Gastrocnemius medialis (tissue), 4 donors: Measurements from ENCODE around the gene TLR7. TPM values are rescaled to one million over a fixed set of nuclear protein-coding genes. Genes with fewer than 3 reads are reported as not detected.

Experiments used
- ATAC-seq, 2 donors: fragments of 150-250 bp; one replicate each; pipeline ENCODE4 v1.9.1; 2016
- DNase-seq, 2 donors: peaks; one replicate each; pipeline ENCODE4 v3.0.0-alpha.2; 2019
- H3K27ac ChIP-seq, 4 donors: fragments of 200-600 bp; sonication (generic); 1 replicate in 1 of 4; 2 replicates in 3 of 4; pipeline ENCODE4 v1.5.1; 2016 to 2018; ENCODE audit warnings: mild to moderate bottlenecking in 2 of 4, moderate library complexity in 1 of 4
- H3K27me3 ChIP-seq, 3 donors: fragments of 200-600 bp; sonication (generic) in 2 of 3; 1 replicate in 1 of 3; 2 replicates in 2 of 3; pipeline versions ENCODE4 v1.5.1 to v1.6.0; 2016 to 2019; ENCODE audit warnings: mild to moderate bottlenecking in 1 of 3, moderate library complexity in 1 of 3
- H3K36me3 ChIP-seq, 2 donors: fragments of 200-600 bp; sonication (generic) in 1 of 2; one replicate each; pipeline ENCODE4 v1.5.1; 2017 to 2018
- H3K4me1 ChIP-seq, 2 donors: fragments of 200-600 bp; sonication (generic) in 1 of 2; one replicate each; pipeline ENCODE4 v1.5.1; 2016 to 2017; ENCODE audit warnings: mild to moderate bottlenecking in 2 of 2
- H3K4me3 ChIP-seq, 4 donors: fragments of 200-600 bp; sonication (generic) in 3 of 4; 1 replicate in 1 of 4; 2 replicates in 3 of 4; pipeline ENCODE4 v1.5.1; 2016 to 2019; ENCODE audit warnings: mild to moderate bottlenecking in 2 of 4
- H3K9me3 ChIP-seq, 3 donors: fragments of 200-600 bp; sonication (generic) in 2 of 3; 1 replicate in 1 of 3; 2 replicates in 2 of 3; pipeline ENCODE4 v1.5.1; 2016 to 2019
- CTCF ChIP-seq, 5 experiments: fragments of 450-650 bp in 3 of 5; fragments of 200-600 bp in 2 of 5; sonication (generic) in 2 of 5; IDR thresholded peaks in 4 of 5; conservative IDR thresholded peaks in 1 of 5; 1 replicate in 4 of 5; 2 replicates in 1 of 5; pipeline ENCODE4 v1.5.1; 2016 to 2019; ENCODE audit warnings: antibody characterized with exemption in 5 of 5, mild to moderate bottlenecking in 3 of 5, moderate library complexity in 3 of 5
- POLR2A ChIP-seq, 2 donors: fragments of 450-650 bp; IDR thresholded peaks; one replicate each; pipeline ENCODE4 v1.6.1; 2017; ENCODE audit warnings: antibody characterized with exemption in 2 of 2, mild to moderate bottlenecking in 2 of 2, moderate library complexity in 2 of 2
- in situ Hi-C, 4 donors: fragments of 200-750 bp; cut with MboI; loops; one replicate each; pipeline versions ENCODE4 v1.15.0 to v1.8.0; 2017; ENCODE audit warnings: low sequenced_read_pairs in 4 of 4
- intact Hi-C: fragments of 100-400 bp; cut with DNase I; formaldehyde crosslinking; loops from one replicate; pipeline ENCODE4 v1.15.1; 2023; ENCODE audit warnings: low total_unique reads
- total RNA-seq, 4 donors: library from RNA; depleted of rRNA; stranded (reverse); fragments of >200 nt; gene quantifications; one replicate each; pipeline versions ENCODE4 v1.1.0 to v1.2.3, GENCODE V29; 2016

Gene TLR7
- total RNA-seq, 4 donors from 2014 or later, result 0.05 to 0.23 (median 0.16) TPM

- Histone ChIP-seq H3K36me3 (no peaks in the 10 kb centered on the region), H3K4me1 (no peaks in the 10 kb centered on the region), H3K9me3 (no peaks in the 10 kb centered on the region), H3K27ac (no peak overlapping the region), H3K4me3 (no peak overlapping the region), H3K27me3 (no peaks in the 10 kb centered on the region)
- ATAC-seq, result no peak
- in situ Hi-C loops, result no loop called here
- no peak for DNase-seq
- TF ChIP-seq POLR2A (IDR thresholded peaks at IDR 0.05) (no peak), CTCF (IDR thresholded peaks at IDR 0.05 in 4 of 5, conservative IDR thresholded peaks at IDR 0.05 in 1 of 5) (no peak)
- intact Hi-C loops, result no loop called here
Measured at GRCh38 chrX:12885508-12885907, 18.6 kb downstream of the TLR7 start.

- Histone ChIP-seq H3K27ac (no peak overlapping the region), H3K27me3 (no peaks in the 10 kb centered on the region), H3K4me3 (no peak overlapping the region), H3K9me3 (no peaks in the 10 kb centered on the region), H3K36me3 (no peaks in the 10 kb centered on the region), H3K4me1 (no peaks in the 10 kb centered on the region)
- ATAC-seq (no peak), DNase-seq (no peak)
- TF ChIP-seq POLR2A (IDR thresholded peaks at IDR 0.05) (no peak), CTCF (IDR thresholded peaks at IDR 0.05 in 4 of 5, conservative IDR thresholded peaks at IDR 0.05 in 1 of 5) (no peak)
- in situ Hi-C loops, result no loop called here
- intact Hi-C loops, result no loop called here
Measured at GRCh38 chrX:12886545-12886944, 19.7 kb downstream of the TLR7 start.

GRCh38 chrX:12887141-12887540 is 20.3 kb downstream of the TLR7 start:
- in situ Hi-C loops (no loop called here), intact Hi-C loops (no loop called here)
- DNase-seq, result no peak
- Histone ChIP-seq H3K4me3 (no peak overlapping the region), H3K9me3 (no peaks in the 10 kb centered on the region), H3K27ac (no peak overlapping the region), H3K36me3 (no peaks in the 10 kb centered on the region), H3K27me3 (no peaks in the 10 kb centered on the region), H3K4me1 (no peaks in the 10 kb centered on the region)
- no peak for ATAC-seq
- TF ChIP-seq POLR2A (IDR thresholded peaks at IDR 0.05) (no peak), CTCF (IDR thresholded peaks at IDR 0.05 in 4 of 5, conservative IDR thresholded peaks at IDR 0.05 in 1 of 5) (no peak)

- no peak for DNase-seq
- intact Hi-C loops, result no loop called here
- no peaks in the 10 kb centered on the region for H3K9me3 ChIP-seq
- H3K4me1 ChIP-seq, result no peaks in the 10 kb centered on the region
- H3K27ac ChIP-seq, result no peak overlapping the region
- no peak overlapping the region for H3K4me3 ChIP-seq
- in situ Hi-C loops, result no loop called here
- TF ChIP-seq CTCF (IDR thresholded peaks at IDR 0.05 in 4 of 5, conservative IDR thresholded peaks at IDR 0.05 in 1 of 5) (no peak), POLR2A (IDR thresholded peaks at IDR 0.05) (no peak)
- no peaks in the 10 kb centered on the region for H3K36me3 ChIP-seq
- no peak for ATAC-seq
- no peaks in the 10 kb centered on the region for H3K27me3 ChIP-seq
Measured at GRCh38 chrX:12887767-12888166, 20.9 kb downstream of the TLR7 start.

GRCh38 chrX:12890467-12890866 is 23.6 kb downstream of the TLR7 start:
- in situ Hi-C loops, result no loop called here
- H3K4me3 ChIP-seq, result no peak overlapping the region
- ATAC-seq, result no peak
- intact Hi-C loops, result no loop called here
- H3K4me1 ChIP-seq, result no peaks in the 10 kb centered on the region
- DNase-seq, result no peak
- H3K9me3 ChIP-seq, result no peaks in the 10 kb centered on the region
- no peaks in the 10 kb centered on the region for H3K36me3 ChIP-seq
- no peaks in the 10 kb centered on the region for H3K27me3 ChIP-seq
- TF ChIP-seq POLR2A (IDR thresholded peaks at IDR 0.05), result no peak
- TF ChIP-seq CTCF (IDR thresholded peaks at IDR 0.05 in 4 of 5, conservative IDR thresholded peaks at IDR 0.05 in 1 of 5), result no peak
- no peak overlapping the region for H3K27ac ChIP-seq
